Liver (tissue), 3 donors: ENCODE measurements around the gene SETX.

ENCODE experiments used
- EGR1 ChIP-seq, 2 donors: IDR thresholded peaks; 2 replicates each; pipeline ENCODE4 v1.6.1; 2016 to 2018; ENCODE audit warnings: antibody characterized with exemption in 2 of 2, low read depth in 2 of 2
- GABPA ChIP-seq, 2 donors: IDR thresholded peaks in 1 of 2; conservative IDR thresholded peaks in 1 of 2; 2 replicates each; pipeline ENCODE4 v1.6.1; 2016; ENCODE audit warnings: antibody characterized with exemption in 2 of 2, mild to moderate bottlenecking in 1 of 2, moderate library complexity in 1 of 2
- HNF4G ChIP-seq: IDR thresholded peaks from 2 replicates; pipeline ENCODE4 v1.6.1; 2016; ENCODE audit warnings: antibody characterized with exemption
- JUND ChIP-seq, 2 donors: IDR thresholded peaks; 2 replicates each; pipeline ENCODE4 v1.6.1; 2016; ENCODE audit warnings: antibody characterized with exemption in 2 of 2
- NR2F2 ChIP-seq: IDR thresholded peaks from 2 replicates; pipeline ENCODE4 v1.6.1; 2016; ENCODE audit warnings: antibody characterized with exemption
- RAD21 ChIP-seq, 2 donors: IDR thresholded peaks; 2 replicates each; pipeline ENCODE4 v1.6.1; 2016; ENCODE audit warnings: antibody characterized with exemption in 2 of 2, mild to moderate bottlenecking in 2 of 2
- SP1 ChIP-seq: IDR thresholded peaks from 2 replicates; pipeline ENCODE4 v1.6.1; 2018; ENCODE audit warnings: antibody characterized with exemption, mild to moderate bottlenecking
- TAF1 ChIP-seq: conservative IDR thresholded peaks from 2 replicates; pipeline ENCODE4 v1.6.1; 2016; ENCODE audit warnings: antibody characterized with exemption, mild to moderate bottlenecking
- YY1 ChIP-seq: IDR thresholded peaks from 2 replicates; pipeline ENCODE4 v1.6.1; 2016; ENCODE audit warnings: antibody characterized with exemption, mild to moderate bottlenecking
- TF ChIP-seq, protein P1 (sequence below): fragments of 150-350 bp; IDR thresholded peaks from 2 replicates; pipeline ENCODE4 v1.5.1; 2017; ENCODE audit warnings: improper control_type of control experiment, low read depth, low read length; ENCODE audit not compliant: missing input control
- TF ChIP-seq, protein P2 (sequence below): IDR thresholded peaks from 2 replicates; pipeline ENCODE4 v1.6.1; 2016; ENCODE audit warnings: antibody characterized with exemption
- TF ChIP-seq, protein P3 (sequence below): IDR thresholded peaks from 2 replicates; pipeline ENCODE4 v1.6.1; 2016; ENCODE audit warnings: antibody characterized with exemption
- TF ChIP-seq, protein P4 (sequence below): IDR thresholded peaks from 2 replicates; pipeline ENCODE4 v1.6.1; 2016; ENCODE audit warnings: antibody characterized with exemption, mild to moderate bottlenecking
- donor health status: healthy.
- donor health status: healthy.

DNA sequence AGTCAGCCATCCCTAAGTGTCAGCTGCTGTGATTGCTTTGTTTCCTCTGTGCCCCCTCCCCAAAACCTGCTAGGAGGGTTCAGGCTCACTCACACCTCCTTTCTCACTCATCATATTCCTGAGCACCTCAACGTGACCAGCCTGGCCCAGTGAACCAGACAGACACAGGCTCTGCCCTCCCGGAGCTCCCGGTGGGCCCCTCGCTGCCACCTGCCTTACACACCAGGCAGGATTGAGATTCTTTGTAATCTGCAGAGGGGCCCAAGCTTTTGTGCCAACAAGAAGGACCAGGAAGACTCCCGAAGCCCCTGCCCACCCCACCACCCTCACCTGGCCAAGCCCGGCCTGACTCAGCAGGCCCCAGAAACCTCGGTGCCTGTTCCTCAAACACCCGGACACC, 105.1 kb downstream of the SETX start:
- TF ChIP-seq, protein P1, sequence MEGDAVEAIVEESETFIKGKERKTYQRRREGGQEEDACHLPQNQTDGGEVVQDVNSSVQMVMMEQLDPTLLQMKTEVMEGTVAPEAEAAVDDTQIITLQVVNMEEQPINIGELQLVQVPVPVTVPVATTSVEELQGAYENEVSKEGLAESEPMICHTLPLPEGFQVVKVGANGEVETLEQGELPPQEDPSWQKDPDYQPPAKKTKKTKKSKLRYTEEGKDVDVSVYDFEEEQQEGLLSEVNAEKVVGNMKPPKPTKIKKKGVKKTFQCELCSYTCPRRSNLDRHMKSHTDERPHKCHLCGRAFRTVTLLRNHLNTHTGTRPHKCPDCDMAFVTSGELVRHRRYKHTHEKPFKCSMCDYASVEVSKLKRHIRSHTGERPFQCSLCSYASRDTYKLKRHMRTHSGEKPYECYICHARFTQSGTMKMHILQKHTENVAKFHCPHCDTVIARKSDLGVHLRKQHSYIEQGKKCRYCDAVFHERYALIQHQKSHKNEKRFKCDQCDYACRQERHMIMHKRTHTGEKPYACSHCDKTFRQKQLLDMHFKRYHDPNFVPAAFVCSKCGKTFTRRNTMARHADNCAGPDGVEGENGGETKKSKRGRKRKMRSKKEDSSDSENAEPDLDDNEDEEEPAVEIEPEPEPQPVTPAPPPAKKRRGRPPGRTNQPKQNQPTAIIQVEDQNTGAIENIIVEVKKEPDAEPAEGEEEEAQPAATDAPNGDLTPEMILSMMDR = no peak
- TF ChIP-seq JUND (IDR thresholded peaks at IDR 0.05) (no peak), GABPA (IDR thresholded peaks at IDR 0.05 in 1 of 2, conservative IDR thresholded peaks at IDR 0.05 in 1 of 2) (no peak), RAD21 (IDR thresholded peaks at IDR 0.05) (no peak), SP1 (no peak), YY1 (no peak), HNF4G (no peak), NR2F2 (no peak), TAF1 (no peak), EGR1 (IDR thresholded peaks at IDR 0.05; ENCODE audit: low read depth in 2 of 2) (no peak)
- TF ChIP-seq, protein P2, sequence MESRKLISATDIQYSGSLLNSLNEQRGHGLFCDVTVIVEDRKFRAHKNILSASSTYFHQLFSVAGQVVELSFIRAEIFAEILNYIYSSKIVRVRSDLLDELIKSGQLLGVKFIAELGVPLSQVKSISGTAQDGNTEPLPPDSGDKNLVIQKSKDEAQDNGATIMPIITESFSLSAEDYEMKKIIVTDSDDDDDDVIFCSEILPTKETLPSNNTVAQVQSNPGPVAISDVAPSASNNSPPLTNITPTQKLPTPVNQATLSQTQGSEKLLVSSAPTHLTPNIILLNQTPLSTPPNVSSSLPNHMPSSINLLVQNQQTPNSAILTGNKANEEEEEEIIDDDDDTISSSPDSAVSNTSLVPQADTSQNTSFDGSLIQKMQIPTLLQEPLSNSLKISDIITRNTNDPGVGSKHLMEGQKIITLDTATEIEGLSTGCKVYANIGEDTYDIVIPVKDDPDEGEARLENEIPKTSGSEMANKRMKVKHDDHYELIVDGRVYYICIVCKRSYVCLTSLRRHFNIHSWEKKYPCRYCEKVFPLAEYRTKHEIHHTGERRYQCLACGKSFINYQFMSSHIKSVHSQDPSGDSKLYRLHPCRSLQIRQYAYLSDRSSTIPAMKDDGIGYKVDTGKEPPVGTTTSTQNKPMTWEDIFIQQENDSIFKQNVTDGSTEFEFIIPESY = no peak
- TF ChIP-seq, protein P3, sequence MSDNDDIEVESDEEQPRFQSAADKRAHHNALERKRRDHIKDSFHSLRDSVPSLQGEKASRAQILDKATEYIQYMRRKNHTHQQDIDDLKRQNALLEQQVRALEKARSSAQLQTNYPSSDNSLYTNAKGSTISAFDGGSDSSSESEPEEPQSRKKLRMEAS = no peak
- TF ChIP-seq, protein P4, sequence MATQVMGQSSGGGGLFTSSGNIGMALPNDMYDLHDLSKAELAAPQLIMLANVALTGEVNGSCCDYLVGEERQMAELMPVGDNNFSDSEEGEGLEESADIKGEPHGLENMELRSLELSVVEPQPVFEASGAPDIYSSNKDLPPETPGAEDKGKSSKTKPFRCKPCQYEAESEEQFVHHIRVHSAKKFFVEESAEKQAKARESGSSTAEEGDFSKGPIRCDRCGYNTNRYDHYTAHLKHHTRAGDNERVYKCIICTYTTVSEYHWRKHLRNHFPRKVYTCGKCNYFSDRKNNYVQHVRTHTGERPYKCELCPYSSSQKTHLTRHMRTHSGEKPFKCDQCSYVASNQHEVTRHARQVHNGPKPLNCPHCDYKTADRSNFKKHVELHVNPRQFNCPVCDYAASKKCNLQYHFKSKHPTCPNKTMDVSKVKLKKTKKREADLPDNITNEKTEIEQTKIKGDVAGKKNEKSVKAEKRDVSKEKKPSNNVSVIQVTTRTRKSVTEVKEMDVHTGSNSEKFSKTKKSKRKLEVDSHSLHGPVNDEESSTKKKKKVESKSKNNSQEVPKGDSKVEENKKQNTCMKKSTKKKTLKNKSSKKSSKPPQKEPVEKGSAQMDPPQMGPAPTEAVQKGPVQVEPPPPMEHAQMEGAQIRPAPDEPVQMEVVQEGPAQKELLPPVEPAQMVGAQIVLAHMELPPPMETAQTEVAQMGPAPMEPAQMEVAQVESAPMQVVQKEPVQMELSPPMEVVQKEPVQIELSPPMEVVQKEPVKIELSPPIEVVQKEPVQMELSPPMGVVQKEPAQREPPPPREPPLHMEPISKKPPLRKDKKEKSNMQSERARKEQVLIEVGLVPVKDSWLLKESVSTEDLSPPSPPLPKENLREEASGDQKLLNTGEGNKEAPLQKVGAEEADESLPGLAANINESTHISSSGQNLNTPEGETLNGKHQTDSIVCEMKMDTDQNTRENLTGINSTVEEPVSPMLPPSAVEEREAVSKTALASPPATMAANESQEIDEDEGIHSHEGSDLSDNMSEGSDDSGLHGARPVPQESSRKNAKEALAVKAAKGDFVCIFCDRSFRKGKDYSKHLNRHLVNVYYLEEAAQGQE = no peak
